ENCODE results near the gene GRID2IP.

GRCh38 chr7:6526997-6527378 lies 24.3 kb downstream of the GRID2IP start:
- no peak for TF ChIP-seq CTCF (IDR thresholded peaks at IDR 0.05)
- no peak for TF ChIP-seq EP300 (IDR thresholded peaks at IDR 0.05)
- TF ChIP-seq POLR2A (IDR thresholded peaks at IDR 0.05), result no peak

Data from tibial nerve (tissue), 4 donors.